ENCODE results near the gene TIAL1.
"Not testable (repeated sequence)": the region's sequence is repeated elsewhere in the genome, so short reads cannot be mapped to it uniquely, and the experiment has no call there.

The TIAL1 gene, protein sequence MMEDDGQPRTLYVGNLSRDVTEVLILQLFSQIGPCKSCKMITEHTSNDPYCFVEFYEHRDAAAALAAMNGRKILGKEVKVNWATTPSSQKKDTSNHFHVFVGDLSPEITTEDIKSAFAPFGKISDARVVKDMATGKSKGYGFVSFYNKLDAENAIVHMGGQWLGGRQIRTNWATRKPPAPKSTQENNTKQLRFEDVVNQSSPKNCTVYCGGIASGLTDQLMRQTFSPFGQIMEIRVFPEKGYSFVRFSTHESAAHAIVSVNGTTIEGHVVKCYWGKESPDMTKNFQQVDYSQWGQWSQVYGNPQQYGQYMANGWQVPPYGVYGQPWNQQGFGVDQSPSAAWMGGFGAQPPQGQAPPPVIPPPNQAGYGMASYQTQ

DNA sequence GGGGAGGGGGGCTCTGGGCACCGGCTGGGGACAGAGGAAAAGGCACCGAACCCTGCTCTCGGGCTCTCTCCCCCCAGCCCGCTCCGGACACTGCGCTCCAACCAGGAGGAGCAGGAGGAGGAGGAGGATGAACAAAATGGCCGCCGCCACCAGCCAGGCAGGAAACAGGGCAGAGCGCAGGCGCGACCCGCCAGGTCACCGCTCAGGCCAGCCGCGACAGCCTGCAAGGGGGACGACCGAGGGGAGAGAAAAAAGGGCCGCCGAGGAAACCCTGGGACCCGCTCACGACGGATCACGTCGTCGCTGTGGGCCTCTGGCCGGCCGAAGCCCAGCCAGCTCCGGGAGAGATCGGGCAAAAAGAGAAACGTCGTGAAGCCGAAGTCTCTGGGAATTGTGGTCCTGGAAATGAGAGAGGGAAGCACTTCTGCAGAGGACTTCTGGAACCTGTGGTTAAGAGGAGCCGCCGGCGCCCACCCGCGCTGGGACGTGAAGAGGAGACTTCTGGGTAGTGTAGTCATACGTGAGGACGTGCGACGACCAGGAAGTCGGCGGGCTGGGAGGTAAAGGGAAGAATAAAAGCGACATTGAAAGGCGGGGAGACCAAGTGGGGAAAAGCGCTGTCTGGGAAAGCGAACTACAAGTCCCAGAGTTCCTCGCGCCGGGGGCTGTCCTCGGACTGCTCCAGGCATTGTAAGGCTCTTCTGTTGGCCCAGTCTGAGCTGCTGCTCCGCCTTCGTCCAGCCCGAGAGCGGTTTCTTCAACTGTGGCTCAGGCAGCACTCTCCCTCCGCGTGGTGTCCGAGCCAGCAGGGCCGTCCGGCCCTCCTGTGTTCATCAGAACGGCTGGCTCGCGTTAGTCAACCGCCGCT, at the start of gene TIAL1:
Gene TIAL1 (minus strand): TSS at position 428 of the 868 bp plus-strand sequence. CDS start 499 bp downstream, outside the sequence.
- DNase-seq (ENCODE audit: low read depth in 2 of 3, low spot score in 1 of 3), result peak; percentile 87 to 90 (median 88)

DNA sequence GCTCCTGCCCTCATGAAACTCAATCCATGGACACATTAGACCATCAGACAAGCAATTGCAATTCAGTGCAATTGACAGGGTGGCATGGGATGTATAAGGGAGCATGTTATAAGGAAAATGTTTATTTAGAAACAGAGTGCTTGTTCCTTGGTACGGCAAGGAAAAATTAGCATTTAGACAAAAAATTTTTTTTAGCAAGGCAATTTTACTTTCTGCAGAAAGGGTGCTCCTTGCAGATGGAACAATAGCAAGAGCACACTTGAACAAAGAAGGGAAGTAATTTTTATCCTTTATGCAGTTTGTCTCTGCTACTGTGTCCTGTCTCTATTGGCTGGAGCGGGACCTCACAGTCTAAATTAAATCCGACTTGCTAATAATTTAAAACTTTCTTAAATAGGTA, 48.2 kb upstream of the TIAL1 start:
- no peak for DNase-seq (ENCODE audit: low read depth in 2 of 3, low spot score in 1 of 3)

DNA sequence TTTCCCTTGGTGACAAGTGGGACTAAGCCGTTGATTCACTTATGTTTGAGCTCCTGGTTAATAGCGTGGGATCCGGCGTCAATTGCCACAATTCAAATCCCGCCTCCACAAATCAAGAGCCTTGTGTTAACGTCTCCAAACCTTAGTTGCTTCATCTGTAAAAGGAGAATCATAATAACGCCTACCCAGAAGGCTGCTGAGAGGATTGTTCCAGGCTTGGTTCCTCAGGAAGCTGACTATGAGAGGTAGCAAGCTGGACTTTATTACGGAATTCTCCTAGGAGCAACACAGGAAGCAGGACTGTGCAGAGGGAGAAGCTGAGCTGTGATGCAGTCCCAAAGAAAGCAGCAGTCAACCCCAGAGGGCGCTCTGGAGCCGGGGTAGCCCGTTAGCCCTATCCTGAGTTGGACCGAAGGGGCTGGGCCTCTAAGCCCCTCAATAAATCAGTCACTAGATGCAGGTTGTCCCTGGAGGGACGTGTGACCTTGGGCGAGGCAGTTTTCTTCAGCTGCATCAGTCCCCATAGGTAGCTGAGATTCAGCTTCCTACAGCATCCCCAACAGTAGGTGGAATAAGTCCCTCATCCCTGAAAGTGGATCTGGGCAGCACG, 47.5 kb upstream of the TIAL1 start:
- no peak for DNase-seq (ENCODE audit: low read depth in 2 of 3, low spot score in 1 of 3)

DNA sequence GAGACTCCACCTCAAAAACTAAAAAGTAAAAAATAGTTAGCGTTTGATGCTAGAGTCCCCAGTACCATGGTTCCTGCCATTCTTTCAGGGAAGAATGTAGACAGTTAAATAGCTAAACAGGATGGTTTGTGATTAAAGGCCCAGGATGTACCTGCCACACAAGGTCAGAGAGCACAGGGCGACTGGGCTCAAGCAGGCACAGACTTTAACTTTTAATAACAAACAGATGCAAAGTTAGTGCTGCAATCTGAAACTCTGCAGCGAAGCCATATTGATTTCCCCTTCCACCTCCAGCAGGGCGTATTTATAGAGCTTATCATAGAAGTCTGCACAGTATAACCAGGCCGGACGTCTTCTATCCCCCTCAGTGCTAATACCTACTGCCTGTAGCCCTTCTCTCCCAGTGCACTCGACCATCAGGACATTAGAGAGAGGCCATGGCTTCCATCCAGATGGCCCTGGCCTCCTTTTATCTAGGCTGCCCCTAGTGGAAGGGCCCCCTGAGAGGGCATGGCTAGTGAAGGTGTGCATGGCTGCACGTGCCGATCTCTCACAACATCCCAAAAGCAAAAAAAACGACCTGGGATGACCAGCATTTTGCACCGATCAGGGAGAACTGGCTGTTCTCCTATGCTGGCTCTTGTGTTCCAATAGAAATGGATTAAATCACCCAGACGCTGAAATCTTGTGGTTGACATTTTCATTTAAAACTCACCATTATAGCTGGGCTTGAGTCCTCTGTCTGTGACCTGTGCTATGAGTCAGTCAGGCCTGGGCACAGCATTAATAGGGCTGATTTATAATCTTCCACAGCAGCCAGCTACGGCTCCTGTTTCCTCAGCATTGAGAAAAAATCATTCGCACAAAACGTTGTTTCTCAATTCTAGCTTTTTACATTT, 46.8 kb upstream of the TIAL1 start:
- no peak for DNase-seq (ENCODE audit: low read depth in 2 of 3, low spot score in 1 of 3)

GRCh38 chr10:119642556-119643111, 45.9 kb upstream of the TIAL1 start:
- DNase-seq (ENCODE audit: low read depth in 2 of 3, low spot score in 1 of 3), result no peak

DNA sequence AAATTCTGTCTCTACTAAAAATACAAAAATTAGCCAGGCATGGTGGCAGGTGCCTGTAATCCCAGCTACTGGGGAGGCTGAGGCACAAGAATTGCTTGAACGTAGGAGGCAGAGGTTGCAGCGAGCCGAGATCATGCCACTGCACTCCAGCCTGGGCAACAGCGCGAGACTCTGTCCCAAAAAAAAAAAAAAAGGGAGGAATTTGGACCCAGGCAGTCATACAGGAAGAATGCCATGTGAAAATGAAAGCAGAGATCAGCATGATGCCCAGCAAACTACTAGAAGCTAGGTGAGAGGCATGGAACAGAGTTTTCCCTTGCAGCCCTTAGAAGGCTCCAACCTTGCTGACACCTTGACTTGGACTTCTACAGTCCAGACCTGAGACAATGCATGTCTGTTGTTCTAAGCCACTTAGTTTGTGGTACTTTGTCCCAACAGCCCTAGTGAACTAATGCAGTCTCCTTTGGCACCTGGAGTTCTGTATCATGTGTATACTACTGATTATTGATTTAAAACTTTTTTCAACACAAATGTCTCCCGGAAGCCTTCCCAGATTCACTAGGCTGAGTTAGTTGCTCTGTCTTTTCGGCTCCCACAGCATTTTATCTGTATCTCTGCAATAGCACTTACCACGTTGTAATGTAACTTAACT, 44.2 kb upstream of the TIAL1 start:
- no peak for DNase-seq (ENCODE audit: low read depth in 2 of 3, low spot score in 1 of 3)

GRCh38 chr10:119640384-119640783, 43.6 kb upstream of the TIAL1 start:
- no peak for DNase-seq (ENCODE audit: low read depth in 2 of 3, low spot score in 1 of 3)

DNA sequence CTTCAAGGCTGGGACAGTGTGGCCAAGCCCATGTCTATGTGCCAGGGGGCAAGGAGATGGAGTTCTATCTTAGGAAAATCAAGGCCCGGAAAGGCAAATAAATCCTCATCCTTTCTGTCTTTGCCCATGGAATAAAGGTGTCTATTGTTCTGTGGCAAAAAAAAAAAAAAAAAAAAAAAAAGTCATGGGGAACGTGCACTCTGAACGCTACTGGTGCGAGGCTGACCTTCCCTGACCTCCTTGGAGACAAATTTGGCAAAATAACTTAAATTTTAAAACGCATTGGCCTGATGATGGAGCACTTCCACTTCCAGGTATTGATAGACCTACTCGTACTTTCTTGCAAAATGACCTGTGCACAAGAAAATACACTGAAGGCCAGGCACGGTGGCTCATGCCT, 42.2 kb upstream of the TIAL1 start:
- DNase-seq (ENCODE audit: low read depth in 2 of 3, low spot score in 1 of 3), result no peak

GRCh38 chr10:119637631-119638030, 40.9 kb upstream of the TIAL1 start:
- no peak for DNase-seq (ENCODE audit: low read depth in 2 of 3, low spot score in 1 of 3)

- no peak for DNase-seq (ENCODE audit: low read depth in 2 of 3, low spot score in 1 of 3)
Measured at GRCh38 chr10:119634219-119634544, 37.4 kb upstream of the TIAL1 start.

DNA sequence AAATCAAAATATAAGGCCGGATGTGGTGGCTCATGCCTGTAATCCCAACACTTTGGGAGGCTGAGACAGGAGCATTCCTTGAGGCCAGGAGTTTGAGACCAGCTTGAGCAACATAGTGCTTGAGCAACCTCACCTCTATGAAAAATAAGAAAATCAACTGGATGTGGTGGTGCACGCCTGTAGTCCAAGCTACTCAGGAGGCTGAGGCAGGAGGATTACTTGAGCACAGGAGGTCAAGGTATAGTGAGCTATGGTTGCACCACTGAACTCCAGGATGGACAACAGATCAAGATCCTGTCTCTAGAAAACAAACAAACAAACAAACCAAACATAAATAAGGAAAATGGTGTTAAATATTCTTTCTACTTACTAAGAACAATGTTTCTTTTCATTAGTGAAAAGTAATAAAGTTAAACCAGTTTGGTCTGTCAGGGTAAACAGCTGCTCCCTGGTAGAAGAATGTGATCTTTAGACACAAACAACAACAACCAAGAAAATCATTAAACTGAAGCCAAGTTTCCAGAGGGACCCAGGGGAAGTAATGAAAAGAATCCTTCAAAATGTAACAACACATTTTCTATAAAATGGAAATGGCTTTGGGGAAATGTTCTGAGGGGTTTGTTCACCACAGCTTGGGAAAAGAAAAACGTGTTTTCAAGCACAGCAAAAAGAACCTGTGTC, 36.9 kb upstream of the TIAL1 start:
- DNase-seq (ENCODE audit: low read depth in 2 of 3, low spot score in 1 of 3), result no peak

DNA sequence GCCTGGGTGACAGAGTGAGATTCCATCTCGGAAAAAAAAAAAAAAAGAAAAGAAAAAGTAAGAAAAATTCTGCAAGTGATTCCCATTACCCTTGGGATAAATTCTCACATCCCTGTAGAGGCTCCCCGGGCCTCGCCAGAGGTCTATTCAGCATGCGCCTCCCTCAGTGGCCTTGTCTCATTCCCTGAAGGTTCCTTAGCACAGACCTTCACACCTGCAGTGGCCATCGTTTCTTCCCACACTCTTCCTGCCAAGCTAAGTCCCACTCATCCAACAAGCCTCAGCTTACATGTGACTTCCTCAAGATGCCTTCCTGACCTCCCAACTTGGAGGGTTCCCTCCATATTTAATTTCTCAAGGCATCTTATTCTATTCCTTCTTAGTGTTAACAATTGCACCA, 33.5 kb upstream of the TIAL1 start:
- DNase-seq (ENCODE audit: low read depth in 2 of 3, low spot score in 1 of 3), result no peak

- no peak for DNase-seq (ENCODE audit: low read depth in 2 of 3, low spot score in 1 of 3)
Measured at GRCh38 chr10:119625570-119626280, 29.0 kb upstream of the TIAL1 start.

- DNase-seq (ENCODE audit: low read depth in 2 of 3, low spot score in 1 of 3), result no peak
Measured at GRCh38 chr10:119621078-119621384, 24.3 kb upstream of the TIAL1 start.

GRCh38 chr10:119620241-119621077, 23.7 kb upstream of the TIAL1 start:
- DNase-seq (ENCODE audit: low read depth in 2 of 3, low spot score in 1 of 3), result no peak

DNA sequence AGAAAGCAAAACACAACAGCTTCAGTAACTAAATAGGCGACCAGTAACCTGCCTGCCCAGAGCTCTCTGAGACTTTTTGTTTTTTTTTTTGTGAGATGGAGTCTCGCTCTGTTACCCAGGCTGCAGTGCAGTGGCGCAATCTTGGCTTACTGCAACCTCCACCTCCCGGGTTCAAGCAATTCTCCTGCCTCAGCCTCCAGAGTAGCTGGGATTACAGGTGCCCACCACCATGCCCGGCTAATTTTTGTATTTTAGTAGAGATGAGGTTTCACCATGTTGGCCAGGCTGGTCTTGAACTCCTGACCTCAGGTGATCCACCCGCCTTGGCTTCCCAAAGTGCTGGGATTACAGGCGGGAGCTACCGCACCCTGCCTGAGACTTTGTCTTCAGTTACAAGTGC, 23.0 kb upstream of the TIAL1 start:
- DNase-seq (ENCODE audit: low read depth in 2 of 3, low spot score in 1 of 3), result not testable (repeated sequence)

- DNase-seq (ENCODE audit: low read depth in 2 of 3, low spot score in 1 of 3), result no peak
Measured at GRCh38 chr10:119619215-119619614, 22.5 kb upstream of the TIAL1 start.

DNA sequence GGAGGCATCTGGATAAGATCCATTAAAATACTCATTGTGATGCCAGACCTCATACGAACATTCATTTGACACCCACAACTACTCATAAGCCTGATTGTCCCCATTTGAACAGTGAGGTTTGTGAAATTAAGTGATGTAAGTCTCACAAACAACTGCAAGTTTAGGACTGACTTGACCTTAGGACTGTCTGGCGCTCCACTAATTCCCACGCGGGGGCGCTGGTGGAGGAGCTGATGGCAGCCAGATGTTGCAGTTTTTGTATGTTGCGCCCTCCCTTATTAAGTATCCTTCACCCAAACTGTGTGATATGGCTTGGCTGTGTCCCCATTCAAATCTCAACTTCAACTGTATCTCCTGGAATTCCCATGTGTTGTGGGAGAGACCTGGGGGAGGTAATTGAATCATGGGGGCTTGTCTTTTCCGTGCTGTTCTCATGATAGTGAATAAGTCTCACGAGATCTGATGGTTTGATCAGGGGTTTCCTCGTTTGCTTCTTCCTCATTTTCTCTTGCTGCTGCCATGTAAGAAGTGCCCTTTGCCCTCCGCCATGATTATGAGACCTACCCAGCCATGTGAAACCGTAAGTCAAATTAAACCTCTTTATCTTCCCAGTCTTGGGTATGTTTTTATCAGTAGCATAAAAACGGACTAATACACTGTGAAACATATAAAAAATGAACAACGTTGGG, 20.3 kb upstream of the TIAL1 start:
- DNase-seq (ENCODE audit: low read depth in 2 of 3, low spot score in 1 of 3), result no peak
